ENCODE measurements around the gene TGIF1.
A peak's percentile ranks its signal among the peaks of the same experiment; 100 is the strongest.

The TGIF1 gene

GRCh38 chr18:3450012-3450798 lies at the start of gene TGIF1:
Gene TGIF1, plus strand, starts transcription at chr18:3450172. Its CDS starts 318 bp downstream, at chr18:3450490.
- peak; percentile 84 for DNase-seq (ENCODE audit: low read depth, low spot score)
- H3K4me3 ChIP-seq (ENCODE audit: low read depth, low read length), result peak within 1 kb of the TSS; percentile 96
- TF ChIP-seq CTCF (IDR thresholded peaks at IDR 0.05; ENCODE audit: low read depth, low read length), result no peak
- in situ Hi-C loops (cut with HindIII; ENCODE audit: low sequenced_read_pairs), result loop anchor here (10.0 to 25.0 kb wide), 2 partner anchors 155 to 163 kb away; no protein-coding TSS in a partner anchor

GRCh38 chr18:3400567-3401296 lies 49.2 kb upstream of the TGIF1 start:
- in situ Hi-C loops (cut with HindIII; ENCODE audit: low sequenced_read_pairs), result no loop called here
- H3K4me3 ChIP-seq (ENCODE audit: low read depth, low read length), result no peak overlapping the region
- no peak for TF ChIP-seq CTCF (IDR thresholded peaks at IDR 0.05; ENCODE audit: low read depth, low read length)
- DNase-seq (ENCODE audit: low read depth, low spot score), result no peak

GRCh38 chr18:3401669-3402620 lies 48.0 kb upstream of the TGIF1 start:
- in situ Hi-C loops (cut with HindIII; ENCODE audit: low sequenced_read_pairs), result no loop called here
- DNase-seq (ENCODE audit: low read depth, low spot score), result no peak
- no peak for TF ChIP-seq CTCF (IDR thresholded peaks at IDR 0.05; ENCODE audit: low read depth, low read length)
- H3K4me3 ChIP-seq (ENCODE audit: low read depth, low read length), result no peak overlapping the region

GRCh38 chr18:3402982-3403451 lies 47.0 kb upstream of the TGIF1 start:
- DNase-seq (ENCODE audit: low read depth, low spot score), result no peak
- no peak for TF ChIP-seq CTCF (IDR thresholded peaks at IDR 0.05; ENCODE audit: low read depth, low read length)
- in situ Hi-C loops (cut with HindIII; ENCODE audit: low sequenced_read_pairs), result no loop called here
- H3K4me3 ChIP-seq (ENCODE audit: low read depth, low read length), result no peak overlapping the region

- H3K4me3 ChIP-seq (ENCODE audit: low read depth, low read length), result no peak overlapping the region
- in situ Hi-C loops (cut with HindIII; ENCODE audit: low sequenced_read_pairs), result no loop called here
- DNase-seq (ENCODE audit: low read depth, low spot score), result no peak
- no peak for TF ChIP-seq CTCF (IDR thresholded peaks at IDR 0.05; ENCODE audit: low read depth, low read length)
These were observed 44.3 kb upstream of the TGIF1 start for GRCh38 chr18:3405713-3406112.

GRCh38 chr18:3408107-3408506 lies 41.9 kb upstream of the TGIF1 start:
- H3K4me3 ChIP-seq (ENCODE audit: low read depth, low read length), result no peak overlapping the region
- TF ChIP-seq CTCF (IDR thresholded peaks at IDR 0.05; ENCODE audit: low read depth, low read length), result no peak
- in situ Hi-C loops (cut with HindIII; ENCODE audit: low sequenced_read_pairs), result no loop called here
- no peak for DNase-seq (ENCODE audit: low read depth, low spot score)
